ENCODE results near the gene JAM3. TPM values are rescaled to one million over a fixed set of nuclear protein-coding genes. Genes with fewer than 3 reads are reported as not detected.

Gene JAM3
- polyA plus RNA-seq, 1 of the 3 experiments (the other 2 are of a cell fraction) = 56.8 TPM

DNA sequence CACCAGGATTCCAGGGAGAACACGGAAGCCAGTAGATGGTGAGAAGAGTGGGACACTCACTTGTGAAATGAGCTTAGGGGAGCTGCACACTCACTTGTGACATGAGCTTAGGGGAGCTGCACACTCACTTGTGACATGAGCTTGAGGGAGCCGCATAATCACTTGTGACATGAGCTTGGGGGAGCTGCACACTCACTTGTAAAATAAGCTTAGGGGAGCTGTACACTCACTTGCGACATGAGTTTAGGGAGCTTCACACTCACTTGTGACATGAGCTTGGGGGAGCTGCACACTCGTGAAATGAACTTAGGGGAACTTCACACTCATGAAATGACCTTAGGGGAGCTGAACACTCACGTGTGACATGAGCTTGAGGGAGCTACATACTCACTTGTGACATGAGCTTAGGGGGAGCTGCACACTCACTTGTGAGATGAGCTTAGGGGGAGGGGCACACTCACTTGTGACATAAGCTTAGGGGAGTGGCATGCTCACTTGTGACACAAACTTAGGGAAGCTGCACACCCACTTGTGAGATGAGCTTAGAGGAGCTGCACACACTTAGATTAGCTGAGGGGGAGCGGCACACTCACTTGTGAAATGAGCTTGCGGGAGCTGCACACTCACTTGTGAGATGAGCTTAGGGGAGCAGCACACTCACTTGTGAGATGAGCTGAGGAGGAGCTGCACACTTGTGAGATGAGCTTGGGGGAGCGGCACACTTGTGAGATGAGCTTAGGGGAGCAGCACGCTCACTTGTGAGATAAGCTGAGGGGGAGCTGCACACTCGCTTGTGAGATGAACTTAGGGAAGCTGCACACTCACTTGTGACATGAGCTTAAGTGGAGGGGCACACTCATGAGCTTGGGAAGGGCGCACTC, 95.9 kb downstream of the JAM3 start (continued):
- TF ChIP-seq, protein P1, sequence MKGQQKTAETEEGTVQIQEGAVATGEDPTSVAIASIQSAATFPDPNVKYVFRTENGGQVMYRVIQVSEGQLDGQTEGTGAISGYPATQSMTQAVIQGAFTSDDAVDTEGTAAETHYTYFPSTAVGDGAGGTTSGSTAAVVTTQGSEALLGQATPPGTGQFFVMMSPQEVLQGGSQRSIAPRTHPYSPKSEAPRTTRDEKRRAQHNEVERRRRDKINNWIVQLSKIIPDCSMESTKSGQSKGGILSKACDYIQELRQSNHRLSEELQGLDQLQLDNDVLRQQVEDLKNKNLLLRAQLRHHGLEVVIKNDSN (IDR thresholded peaks at IDR 0.05; ENCODE audit: borderline replicate concordance, low read depth) = no peak
- TF ChIP-seq GATA2 (CRISPR knock-in tag; IDR thresholded peaks at IDR 0.05) = no peak
- no peak for TF ChIP-seq NRF1 (IDR thresholded peaks at IDR 0.05; ENCODE audit: low read depth, low read length)
- no peak for TF ChIP-seq MXI1 (IDR thresholded peaks at IDR 0.05; ENCODE audit: low read depth, low read length)
- no peak for TF ChIP-seq POLR2AphosphoS5 (IDR thresholded peaks at IDR 0.05; ENCODE audit: low read depth, low read length)
- TF ChIP-seq YY1 (IDR thresholded peaks at IDR 0.05; ENCODE audit: low read depth) = no peak

DNA sequence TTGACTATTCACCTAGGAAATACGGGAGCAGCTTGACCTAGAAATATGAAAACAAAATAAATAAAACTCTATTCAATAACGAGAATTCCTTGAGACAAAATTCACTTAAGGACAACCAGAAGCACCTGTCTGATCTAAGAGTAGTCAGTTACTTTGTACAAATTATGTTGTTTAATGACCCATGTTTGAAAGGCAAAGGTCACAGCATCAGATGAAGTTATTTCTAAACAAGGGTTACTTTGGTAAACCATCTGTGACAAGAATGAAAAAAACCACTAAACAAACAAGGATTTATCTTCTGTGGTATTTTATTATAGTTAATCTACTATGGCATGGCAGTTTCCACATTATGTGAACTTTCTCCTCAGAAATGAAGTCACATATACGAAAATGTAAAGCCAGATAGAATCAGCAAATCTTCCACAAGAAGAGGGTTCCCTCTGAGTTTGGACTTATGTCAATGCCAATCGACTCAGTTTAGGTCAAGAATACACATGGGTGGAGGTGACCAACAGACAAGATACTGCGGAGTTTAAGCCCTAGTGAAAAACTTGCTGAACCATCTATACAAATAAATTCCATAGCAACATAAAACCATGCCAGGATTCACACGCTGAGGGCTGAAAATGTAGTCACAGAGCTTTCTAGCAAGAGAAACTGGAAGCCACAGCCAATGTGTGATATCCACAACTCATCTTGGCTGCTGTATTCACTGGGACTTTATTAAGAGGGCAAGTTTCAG, 101.5 kb downstream of the JAM3 start:
- Histone ChIP-seq H3F3A (replicated peaks; ENCODE audit: insufficient read depth) (no peaks in the 10 kb centered on the region), H3K9me3 (no peaks in the 10 kb centered on the region), H3K4me2 (no peak overlapping the region), H3K4me3 (ENCODE audit: low read depth in 2 of 2, low read length in 1 of 2) (no peak overlapping the region), H4K20me1 (ENCODE audit: insufficient read depth) (no peaks in the 10 kb centered on the region), H3K4me1 (ENCODE audit: control insufficient read depth in 1 of 2, insufficient read depth in 2 of 2, low read depth in 1 of 2, low read length in 1 of 2) (no peaks in the 10 kb centered on the region), H3K9ac (no peak overlapping the region), H3K36me3 (replicated peaks in 1 of 2; ENCODE audit: control insufficient read depth in 1 of 2, insufficient read depth in 2 of 2, low read length in 1 of 2) (peaks cover 42 to 59% of the 10 kb centered on the region in 2 experiments), H3K79me2 (ENCODE audit: insufficient read depth) (no peaks in the 10 kb centered on the region), H3K27me3 (ENCODE audit: insufficient read depth) (no peaks in the 10 kb centered on the region), H3K27ac (ENCODE audit: low read depth in 2 of 2, low read length in 1 of 2) (no peak overlapping the region), H2AFZ (ENCODE audit: low read depth) (no peak overlapping the region), H3K9me2 (no peaks in the 10 kb centered on the region)
- POLR2A ChIA-PET = no interaction called here
- CTCF ChIA-PET = interaction anchor here (0.7 kb wide), 1 partner anchor 21 kb away, joined by 3 read pairs; no protein-coding TSS in a partner anchor
- 92% methylated on average over 6 of the region's 6 CpGs for WGBS (ENCODE audit: low lambda C conversion rate)
- TF ChIP-seq, protein P2, sequence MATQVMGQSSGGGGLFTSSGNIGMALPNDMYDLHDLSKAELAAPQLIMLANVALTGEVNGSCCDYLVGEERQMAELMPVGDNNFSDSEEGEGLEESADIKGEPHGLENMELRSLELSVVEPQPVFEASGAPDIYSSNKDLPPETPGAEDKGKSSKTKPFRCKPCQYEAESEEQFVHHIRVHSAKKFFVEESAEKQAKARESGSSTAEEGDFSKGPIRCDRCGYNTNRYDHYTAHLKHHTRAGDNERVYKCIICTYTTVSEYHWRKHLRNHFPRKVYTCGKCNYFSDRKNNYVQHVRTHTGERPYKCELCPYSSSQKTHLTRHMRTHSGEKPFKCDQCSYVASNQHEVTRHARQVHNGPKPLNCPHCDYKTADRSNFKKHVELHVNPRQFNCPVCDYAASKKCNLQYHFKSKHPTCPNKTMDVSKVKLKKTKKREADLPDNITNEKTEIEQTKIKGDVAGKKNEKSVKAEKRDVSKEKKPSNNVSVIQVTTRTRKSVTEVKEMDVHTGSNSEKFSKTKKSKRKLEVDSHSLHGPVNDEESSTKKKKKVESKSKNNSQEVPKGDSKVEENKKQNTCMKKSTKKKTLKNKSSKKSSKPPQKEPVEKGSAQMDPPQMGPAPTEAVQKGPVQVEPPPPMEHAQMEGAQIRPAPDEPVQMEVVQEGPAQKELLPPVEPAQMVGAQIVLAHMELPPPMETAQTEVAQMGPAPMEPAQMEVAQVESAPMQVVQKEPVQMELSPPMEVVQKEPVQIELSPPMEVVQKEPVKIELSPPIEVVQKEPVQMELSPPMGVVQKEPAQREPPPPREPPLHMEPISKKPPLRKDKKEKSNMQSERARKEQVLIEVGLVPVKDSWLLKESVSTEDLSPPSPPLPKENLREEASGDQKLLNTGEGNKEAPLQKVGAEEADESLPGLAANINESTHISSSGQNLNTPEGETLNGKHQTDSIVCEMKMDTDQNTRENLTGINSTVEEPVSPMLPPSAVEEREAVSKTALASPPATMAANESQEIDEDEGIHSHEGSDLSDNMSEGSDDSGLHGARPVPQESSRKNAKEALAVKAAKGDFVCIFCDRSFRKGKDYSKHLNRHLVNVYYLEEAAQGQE (IDR thresholded peaks at IDR 0.05; ENCODE audit: low read depth, low read length) = no peak
- DNase-seq = no peak

DNA sequence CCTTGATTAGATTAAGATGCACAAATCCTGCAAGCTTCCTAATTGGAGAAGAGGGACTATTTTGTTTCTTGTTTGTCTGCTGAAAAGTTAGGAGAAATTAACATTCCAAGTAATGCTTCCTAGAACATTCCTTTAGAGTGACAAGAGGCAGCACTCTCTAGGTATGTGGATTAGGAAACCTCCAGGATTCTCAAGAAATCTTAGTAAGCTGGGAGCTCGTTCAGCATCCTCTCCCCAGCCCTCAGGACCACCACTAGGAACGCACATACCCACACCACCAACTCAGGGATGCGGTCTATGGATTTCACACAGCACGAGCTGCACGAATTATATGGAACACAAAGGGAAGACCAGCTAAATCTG, 102.0 kb downstream of the JAM3 start:
- Histone ChIP-seq H3K79me2 (ENCODE audit: insufficient read depth) (no peaks in the 10 kb centered on the region), H3K9me2 (no peaks in the 10 kb centered on the region), H2AFZ (ENCODE audit: low read depth) (no peak overlapping the region), H3K4me3 (ENCODE audit: low read depth in 2 of 2, low read length in 1 of 2) (no peak overlapping the region), H3K36me3 (replicated peaks in 1 of 2; ENCODE audit: control insufficient read depth in 1 of 2, insufficient read depth in 2 of 2, low read length in 1 of 2) (peaks cover 42 to 62% of the 10 kb centered on the region in 2 experiments), H3K4me2 (no peak overlapping the region), H3K4me1 (ENCODE audit: control insufficient read depth in 1 of 2, insufficient read depth in 2 of 2, low read depth in 1 of 2, low read length in 1 of 2) (no peaks in the 10 kb centered on the region), H3K9me3 (no peaks in the 10 kb centered on the region), H3F3A (replicated peaks; ENCODE audit: insufficient read depth) (no peaks in the 10 kb centered on the region), H3K27ac (ENCODE audit: low read depth in 2 of 2, low read length in 1 of 2) (no peak overlapping the region), H3K9ac (no peak overlapping the region), H4K20me1 (ENCODE audit: insufficient read depth) (no peaks in the 10 kb centered on the region), H3K27me3 (ENCODE audit: insufficient read depth) (no peaks in the 10 kb centered on the region)
- WGBS (ENCODE audit: low lambda C conversion rate) = 94% methylated on average over 5 of the region's 5 CpGs
- ChIA-PET POLR2A (no interaction called here), CTCF (interaction anchor here (0.7 kb wide), 1 partner anchor 21 kb away, joined by 3 read pairs; no protein-coding TSS in a partner anchor)
- DNase-seq = no peak
- no peak for TF ChIP-seq GATA2 (CRISPR knock-in tag; IDR thresholded peaks at IDR 0.05)
- TF ChIP-seq, protein P3, sequence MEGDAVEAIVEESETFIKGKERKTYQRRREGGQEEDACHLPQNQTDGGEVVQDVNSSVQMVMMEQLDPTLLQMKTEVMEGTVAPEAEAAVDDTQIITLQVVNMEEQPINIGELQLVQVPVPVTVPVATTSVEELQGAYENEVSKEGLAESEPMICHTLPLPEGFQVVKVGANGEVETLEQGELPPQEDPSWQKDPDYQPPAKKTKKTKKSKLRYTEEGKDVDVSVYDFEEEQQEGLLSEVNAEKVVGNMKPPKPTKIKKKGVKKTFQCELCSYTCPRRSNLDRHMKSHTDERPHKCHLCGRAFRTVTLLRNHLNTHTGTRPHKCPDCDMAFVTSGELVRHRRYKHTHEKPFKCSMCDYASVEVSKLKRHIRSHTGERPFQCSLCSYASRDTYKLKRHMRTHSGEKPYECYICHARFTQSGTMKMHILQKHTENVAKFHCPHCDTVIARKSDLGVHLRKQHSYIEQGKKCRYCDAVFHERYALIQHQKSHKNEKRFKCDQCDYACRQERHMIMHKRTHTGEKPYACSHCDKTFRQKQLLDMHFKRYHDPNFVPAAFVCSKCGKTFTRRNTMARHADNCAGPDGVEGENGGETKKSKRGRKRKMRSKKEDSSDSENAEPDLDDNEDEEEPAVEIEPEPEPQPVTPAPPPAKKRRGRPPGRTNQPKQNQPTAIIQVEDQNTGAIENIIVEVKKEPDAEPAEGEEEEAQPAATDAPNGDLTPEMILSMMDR (IDR thresholded peaks at IDR 0.05) = no peak
- no peak for TF ChIP-seq RFX5 (IDR thresholded peaks at IDR 0.05; ENCODE audit: low read length)
- TF ChIP-seq, protein P1 (IDR thresholded peaks at IDR 0.05; ENCODE audit: borderline replicate concordance, low read depth) = no peak
